T-helper 2 cell (primary cell): ENCODE measurements around the gene OPN5.
"Not testable (repeated sequence)": the region's sequence is repeated elsewhere in the genome, so short reads cannot be mapped to it uniquely, and the experiment has no call there.

Experiments
- DNase-seq, 5 experiments: peaks; one replicate each; pipeline versions ENCODE4 v3.0.0 to v3.0.0-alpha.2; 2012 to 2022
- total RNA-seq, 2 donors: gene quantifications; one replicate each; lab custom pipeline; 2026; lab: John Stamatoyannopoulos, UW

The OPN5 gene
- total RNA-seq, result 0 reads per million in 2 donors

DNA sequence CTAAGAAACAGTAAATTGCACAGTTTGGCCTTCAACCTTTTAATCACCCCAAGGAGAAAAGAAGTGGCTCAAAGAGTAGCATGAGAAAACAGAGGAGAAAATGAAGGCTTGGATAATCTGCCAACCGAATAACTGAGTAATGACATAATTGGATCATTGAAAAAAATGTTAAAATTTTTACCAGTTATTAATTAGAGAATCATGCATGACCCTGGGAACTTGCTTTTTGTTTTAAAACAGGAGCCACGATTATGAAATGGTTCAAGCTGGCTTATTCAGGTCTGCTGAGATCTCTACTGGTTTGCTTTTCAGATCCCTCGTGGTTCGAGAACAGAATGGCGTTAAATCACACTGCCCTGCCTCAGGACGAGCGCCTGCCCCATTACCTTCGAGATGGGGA is at the start of gene OPN5:
Gene OPN5 (plus strand): TSS at position 301 of the 400 bp plus-strand sequence. CDS start 35 bp downstream, at position 336.
- no peak for DNase-seq

DNA sequence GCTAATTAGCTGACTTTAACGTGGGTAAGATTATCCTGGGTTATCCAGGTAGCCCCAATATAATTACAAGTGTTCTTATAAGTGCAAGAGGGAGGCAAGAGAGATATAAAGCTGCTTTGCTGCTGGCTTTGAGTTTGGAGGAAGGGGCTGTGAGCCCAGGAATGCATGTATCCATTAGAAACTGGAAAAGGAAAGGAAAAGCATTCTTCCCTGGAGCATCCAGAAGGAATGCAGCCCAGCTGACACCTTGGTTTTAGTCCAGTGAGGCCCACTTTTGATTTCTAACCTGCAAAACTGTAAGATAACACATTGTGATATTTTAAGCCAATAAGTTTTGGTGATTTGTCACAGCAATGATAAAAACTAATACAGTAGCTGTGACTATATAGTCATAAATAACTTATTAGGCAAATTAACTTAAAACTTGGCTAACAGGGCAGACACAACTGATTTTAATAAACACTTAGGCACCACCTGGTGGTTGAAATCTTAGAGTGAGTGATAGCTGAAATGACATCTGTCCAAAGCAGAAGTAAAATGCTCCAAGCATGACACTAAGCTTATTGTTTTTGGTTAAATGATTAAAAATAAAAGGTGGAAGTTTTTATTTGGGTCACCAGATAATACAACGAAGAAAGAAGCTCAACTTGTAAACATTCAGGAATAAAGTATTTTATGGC is 47.8 kb upstream of the OPN5 start:
- peak in 1 of 5 experiments; percentile 29 for DNase-seq

DNA sequence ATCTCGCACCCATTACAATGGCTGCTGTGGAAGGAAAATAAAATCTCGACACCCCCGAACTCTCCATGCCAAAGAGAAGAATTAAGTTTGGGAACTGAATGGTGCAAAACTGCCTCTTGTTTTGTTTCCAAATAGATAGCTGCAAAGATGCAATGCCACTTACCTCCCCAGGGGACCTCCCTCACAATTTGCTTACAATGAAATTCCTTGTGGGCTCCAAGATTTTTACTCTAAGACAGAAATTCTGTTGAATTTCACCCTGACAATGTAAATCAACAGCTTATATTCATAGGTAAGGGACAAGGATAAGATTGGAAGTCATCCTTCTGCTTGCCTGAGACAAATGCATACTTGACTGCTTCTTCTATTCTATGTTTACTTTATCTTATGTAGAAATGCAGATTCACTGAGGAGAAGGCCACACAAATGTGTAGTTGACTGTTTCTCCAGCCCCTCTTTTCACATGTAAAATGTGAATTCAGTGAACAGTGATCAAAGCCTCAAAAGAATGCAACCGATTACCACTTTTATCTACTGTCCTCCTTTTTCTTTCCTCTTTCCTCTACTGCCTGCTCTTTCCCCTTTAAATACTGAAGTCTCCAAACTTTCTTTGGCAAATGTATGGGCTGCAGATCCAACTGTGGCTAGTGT is 46.9 kb upstream of the OPN5 start:
- DNase-seq, result no peak

DNA sequence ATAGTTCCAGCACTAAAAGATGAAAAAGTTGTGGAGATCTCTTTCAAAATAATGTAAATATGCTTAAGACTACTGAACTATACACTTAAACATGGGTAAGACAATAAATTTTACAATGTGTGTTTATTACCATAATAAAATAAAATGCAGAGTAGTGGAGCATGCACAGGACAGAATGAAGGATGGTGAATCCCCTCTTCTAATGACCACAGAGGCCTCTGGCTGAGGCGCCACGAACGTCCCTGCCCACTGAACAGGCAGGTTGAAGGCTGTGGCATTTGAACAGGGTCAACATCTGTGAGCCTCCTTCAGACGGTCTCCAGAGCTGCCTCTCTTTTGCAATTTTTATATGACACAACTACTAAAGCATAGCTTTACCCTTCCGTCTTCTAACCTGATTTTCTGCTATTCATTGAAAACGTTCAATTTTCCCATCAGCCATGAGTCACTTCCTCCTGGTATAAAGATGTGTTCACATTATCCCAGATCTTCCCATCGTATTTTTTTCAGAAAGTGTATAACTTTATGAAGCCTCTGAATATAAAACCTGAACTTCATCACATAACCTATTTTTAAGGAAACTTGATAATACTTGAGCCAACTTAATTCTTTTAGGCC is 45.6 kb upstream of the OPN5 start:
- no peak for DNase-seq

DNA sequence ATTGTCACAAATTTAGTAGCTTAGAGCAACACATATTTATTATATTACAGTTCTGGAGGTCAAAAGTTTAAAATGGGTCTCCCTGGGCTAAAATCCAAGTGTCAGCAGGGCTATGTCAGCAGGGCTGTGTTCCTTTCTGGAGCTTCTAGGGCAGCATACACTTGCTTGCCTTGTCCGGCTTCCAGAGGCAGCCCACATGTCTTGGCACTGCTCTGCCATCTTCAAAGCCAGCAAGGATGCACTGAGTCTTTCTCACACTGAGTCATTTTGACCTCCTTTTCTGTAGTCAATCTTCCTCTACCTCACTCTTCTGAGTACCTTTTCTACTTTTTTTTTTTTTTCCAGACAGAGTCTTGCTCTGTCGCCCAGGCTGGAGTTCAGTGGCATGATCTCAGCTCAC is 44.4 kb upstream of the OPN5 start:
- DNase-seq, result no peak

DNA sequence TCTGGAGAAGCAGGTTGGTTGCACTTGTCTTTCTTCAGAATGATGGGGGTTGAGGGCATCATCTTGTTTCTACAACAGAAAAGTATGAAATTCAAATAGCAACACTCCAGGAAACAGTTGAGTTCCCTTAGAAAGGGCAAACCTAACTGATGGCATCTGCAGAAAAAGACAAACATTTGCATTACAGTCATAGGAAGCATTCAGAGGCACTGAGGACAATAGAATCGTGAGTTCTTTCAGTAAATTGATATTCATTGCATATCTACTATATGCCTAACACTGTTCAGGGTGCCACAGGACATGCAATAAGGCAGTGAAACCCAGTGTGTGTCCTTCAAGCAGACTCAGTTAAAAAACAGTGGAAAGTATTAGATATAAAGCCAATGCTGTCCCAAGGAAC is 41.1 kb upstream of the OPN5 start:
- DNase-seq, result no peak

DNA sequence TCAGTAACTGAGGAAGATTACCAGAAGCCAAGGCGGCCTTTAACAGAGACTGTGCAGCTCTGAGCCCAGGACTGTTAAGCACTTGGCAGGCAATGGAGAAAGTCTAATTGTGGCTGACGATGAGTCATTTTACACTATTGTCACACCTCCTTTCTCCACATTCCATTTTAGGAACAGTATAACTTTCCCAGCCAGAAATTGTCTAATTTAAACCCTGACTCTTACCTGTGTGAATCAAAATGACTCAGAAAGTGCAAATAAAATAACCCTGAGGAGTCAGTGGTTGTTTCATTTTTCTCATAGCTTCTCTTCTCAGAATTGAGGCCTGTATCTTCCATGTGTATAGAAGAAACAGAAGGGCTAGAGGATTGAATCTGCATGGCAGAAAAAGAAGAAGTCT is 40.0 kb upstream of the OPN5 start:
- no peak for DNase-seq

GRCh38 chr6:47743744-47744143 is 38.1 kb upstream of the OPN5 start:
- no peak for DNase-seq

GRCh38 chr6:47745269-47745668 is 36.6 kb upstream of the OPN5 start:
- not testable (repeated sequence) for DNase-seq

DNA sequence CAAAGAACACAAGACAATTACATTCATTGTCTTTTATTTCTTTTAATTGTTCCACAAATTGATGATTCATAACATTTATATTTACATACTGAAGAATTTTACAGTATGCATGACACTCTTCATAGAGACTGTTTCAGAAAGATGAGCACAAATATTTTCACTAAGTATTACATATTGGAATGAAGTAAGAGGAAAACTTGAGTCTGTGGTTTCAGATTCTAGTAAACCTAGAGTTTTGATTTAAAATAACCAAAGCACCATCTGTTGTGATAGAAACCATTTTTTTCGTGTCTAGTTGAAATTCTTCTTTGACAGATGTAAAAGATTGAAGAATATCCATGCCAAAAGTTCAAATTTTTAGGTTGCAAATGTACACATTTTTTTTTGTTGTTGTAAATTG is 32.1 kb upstream of the OPN5 start:
- DNase-seq, result no peak

GRCh38 chr6:47752801-47753200 is 29.0 kb upstream of the OPN5 start:
- no peak for DNase-seq

DNA sequence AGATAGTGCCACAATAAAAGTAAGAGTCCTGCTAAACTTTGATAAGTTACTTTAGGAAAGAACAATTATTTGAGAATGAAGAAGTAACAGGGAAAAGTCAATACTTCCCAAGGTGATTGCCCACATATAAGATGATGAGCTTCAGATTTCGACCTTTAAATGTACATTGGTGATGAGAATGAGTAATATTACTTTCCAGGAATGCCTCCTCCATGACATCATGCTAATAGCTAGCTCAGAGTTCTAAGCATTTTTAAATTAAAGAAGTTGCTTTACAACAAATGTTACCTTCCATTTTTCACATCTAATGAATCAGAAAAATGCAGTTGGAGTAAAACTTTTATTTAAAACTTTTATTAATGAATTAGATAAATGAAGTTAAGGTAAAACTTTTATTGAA is 22.5 kb upstream of the OPN5 start:
- DNase-seq, result no peak

GRCh38 chr6:47762502-47762901 is 19.3 kb upstream of the OPN5 start:
- no peak for DNase-seq

- no peak for DNase-seq
Observed at GRCh38 chr6:47766445-47766844, 15.4 kb upstream of the OPN5 start.

DNA sequence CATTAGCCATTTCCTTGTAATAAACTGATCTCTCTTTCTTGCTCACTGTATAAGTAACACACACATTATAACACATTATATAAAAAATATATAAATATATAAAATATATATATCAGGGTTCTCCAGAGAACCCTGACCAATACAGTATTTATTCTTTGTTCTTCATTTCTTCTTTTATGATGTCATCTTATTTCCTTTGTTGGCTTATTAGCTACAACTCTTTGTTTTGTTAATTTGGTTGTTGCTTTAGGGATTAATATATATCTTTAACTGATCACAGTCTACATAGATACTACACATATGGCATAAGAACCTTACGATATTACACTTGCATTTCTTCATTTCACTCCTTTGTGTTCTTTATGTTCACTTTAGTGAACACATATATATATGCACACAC is 14.7 kb upstream of the OPN5 start:
- DNase-seq, result no peak

DNA sequence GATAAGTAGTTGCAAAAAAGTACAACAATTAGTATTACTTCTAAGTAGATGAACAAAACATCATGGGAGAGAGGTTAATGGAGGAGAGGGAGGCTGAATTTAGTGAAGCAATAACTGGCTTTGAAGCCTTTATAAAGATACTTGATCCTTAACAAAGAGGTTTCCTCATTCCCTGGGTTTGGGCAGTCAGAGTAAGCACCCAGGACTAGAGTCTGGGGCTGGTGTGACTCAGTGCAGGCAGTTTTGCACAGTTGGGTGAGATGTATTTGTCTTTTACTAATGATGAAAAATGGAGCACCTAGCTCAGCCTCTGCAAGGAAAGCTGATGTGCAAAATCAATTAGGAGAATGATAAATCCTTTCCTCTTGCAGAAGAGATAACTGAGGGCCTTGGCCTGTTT is 11.8 kb upstream of the OPN5 start:
- no peak for DNase-seq

GRCh38 chr6:47772359-47772758 is 9.5 kb upstream of the OPN5 start:
- DNase-seq, result no peak

- DNase-seq, result no peak
Observed at GRCh38 chr6:47773005-47773404, 8.8 kb upstream of the OPN5 start.

GRCh38 chr6:47780510-47781356 is 1.1 kb upstream of the OPN5 start:
- DNase-seq, result peak in 2 of 5 experiments; percentile 11 to 57

GRCh38 chr6:47785182-47785581 is 3.4 kb downstream of the OPN5 start:
- no peak for DNase-seq

DNA sequence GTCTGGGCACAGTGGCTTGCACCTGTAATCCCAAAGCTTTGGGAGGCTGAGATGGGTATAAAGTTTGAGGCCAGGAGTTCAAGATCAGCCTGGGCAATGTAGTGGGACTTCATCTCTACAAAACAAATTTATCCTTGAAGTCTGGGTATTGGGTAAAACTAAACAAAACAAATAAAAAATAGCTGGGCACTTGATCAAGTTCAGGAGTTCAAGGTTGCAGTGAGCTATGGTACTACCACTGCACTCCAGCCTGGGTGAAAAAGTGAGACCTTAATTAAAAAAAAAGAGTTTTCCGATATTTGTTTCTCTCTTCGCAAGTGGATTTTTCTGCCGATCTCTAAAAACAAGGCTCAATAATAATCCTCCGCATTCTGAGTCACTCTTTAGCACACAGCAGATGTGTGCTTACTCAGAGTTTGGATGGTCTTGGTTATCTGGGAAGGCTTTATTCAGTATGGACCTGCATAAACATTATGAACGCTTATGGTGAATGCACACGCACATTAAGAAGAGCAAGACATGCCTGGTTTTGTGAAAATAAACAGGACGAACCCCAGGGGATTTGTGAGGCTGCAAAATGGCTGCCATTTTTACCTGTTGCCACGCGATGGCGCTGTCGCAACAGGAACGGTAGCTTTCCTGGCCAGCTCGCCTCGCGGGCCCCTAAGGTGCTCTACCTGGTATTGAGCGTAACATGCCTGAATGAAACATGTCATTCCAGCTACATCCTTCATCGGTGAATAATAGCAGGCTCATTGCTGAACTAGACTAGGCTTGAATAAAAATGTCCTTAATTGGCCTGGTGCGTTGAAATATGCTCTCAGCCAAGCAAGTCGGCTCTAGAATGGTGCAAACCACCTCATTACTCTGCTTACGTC is 6.0 kb downstream of the OPN5 start:
- peak in 4 of 5 experiments; percentile 13 to 50 (median 21) for DNase-seq

GRCh38 chr6:47788498-47788884 is 6.7 kb downstream of the OPN5 start:
- DNase-seq, result no peak
